H1 (cell line): ENCODE results near the gene INVS.

Source experiments
- BRCA1 ChIP-seq: IDR thresholded peaks from 2 replicates; pipeline ENCODE4 v1.6.1; 2012; ENCODE audit warnings: low read depth, low read length, improper control_type of control experiment
- CEBPB ChIP-seq: IDR thresholded peaks from 2 replicates; pipeline ENCODE4 v1.6.1; 2012; ENCODE audit warnings: low read depth, low read length
- EP300 ChIP-seq, 2 experiments: IDR thresholded peaks; 1 replicate in 1 of 2; 2 replicates in 1 of 2; pipeline ENCODE4 v1.6.1; 2011 to 2012; ENCODE audit warnings: low read depth in 2 of 2, low read length in 2 of 2, mild to moderate bottlenecking in 2 of 2, borderline replicate concordance in 1 of 2, inconsistent platforms in 1 of 2, moderate library complexity in 1 of 2
- POLR2A ChIP-seq, 2 experiments: IDR thresholded peaks; 1 replicate in 1 of 2; 2 replicates in 1 of 2; pipeline ENCODE4 v1.6.1; 2011; ENCODE audit warnings: low read depth in 2 of 2, low read length in 2 of 2, mild to moderate bottlenecking in 2 of 2; ENCODE audit errors: control extremely low read depth in 1 of 2
- POLR2AphosphoS5 ChIP-seq: IDR thresholded peaks from 2 replicates; pipeline ENCODE4 v1.6.1; 2011; ENCODE audit warnings: low read depth, low read length
- RAD21 ChIP-seq, 2 experiments: IDR thresholded peaks in 1 of 2; conservative IDR thresholded peaks in 1 of 2; 2 replicates each; pipeline ENCODE4 v1.6.1; 2011; ENCODE audit warnings: low read depth in 2 of 2, low read length in 2 of 2, improper control_type of control experiment in 1 of 2, inconsistent platforms in 1 of 2, mild to moderate bottlenecking in 1 of 2, moderate library complexity in 1 of 2
- SP1 ChIP-seq: IDR thresholded peaks from 2 replicates; pipeline ENCODE4 v1.6.1; 2011; ENCODE audit warnings: low read depth, low read length
- TBP ChIP-seq: IDR thresholded peaks from 2 replicates; pipeline ENCODE4 v1.6.1; 2011; ENCODE audit warnings: low read depth, low read length, improper control_type of control experiment
- YY1 ChIP-seq: IDR thresholded peaks from 2 replicates; pipeline ENCODE4 v1.6.1; 2011; ENCODE audit warnings: low read depth, mild to moderate bottlenecking, low read length
- TF ChIP-seq, protein P1 (sequence below), 3 experiments: IDR thresholded peaks; 1 replicate in 2 of 3; 2 replicates in 1 of 3; pipeline versions ENCODE4 v1.5.1 to v1.6.1; 2011; ENCODE audit warnings: low read length in 3 of 3, mild to moderate bottlenecking in 3 of 3, inconsistent platforms in 2 of 3, low read depth in 1 of 3, moderate library complexity in 1 of 3; ENCODE audit not compliant: insufficient read depth in 1 of 3; ENCODE audit errors: control extremely low read depth in 1 of 3
- TF ChIP-seq, protein P2 (sequence below): IDR thresholded peaks from 2 replicates; pipeline ENCODE4 v1.6.1; 2012; ENCODE audit warnings: inconsistent platforms
- TF ChIP-seq, protein P3 (sequence below): IDR thresholded peaks from 2 replicates; pipeline ENCODE4 v1.6.1; 2011; ENCODE audit warnings: low read depth, mild to moderate bottlenecking, low read length; ENCODE audit not compliant: insufficient read depth
- TF ChIP-seq, protein P4 (sequence below): IDR thresholded peaks from 2 replicates; pipeline ENCODE4 v1.6.1; 2012; ENCODE audit warnings: inconsistent platforms

DNA sequence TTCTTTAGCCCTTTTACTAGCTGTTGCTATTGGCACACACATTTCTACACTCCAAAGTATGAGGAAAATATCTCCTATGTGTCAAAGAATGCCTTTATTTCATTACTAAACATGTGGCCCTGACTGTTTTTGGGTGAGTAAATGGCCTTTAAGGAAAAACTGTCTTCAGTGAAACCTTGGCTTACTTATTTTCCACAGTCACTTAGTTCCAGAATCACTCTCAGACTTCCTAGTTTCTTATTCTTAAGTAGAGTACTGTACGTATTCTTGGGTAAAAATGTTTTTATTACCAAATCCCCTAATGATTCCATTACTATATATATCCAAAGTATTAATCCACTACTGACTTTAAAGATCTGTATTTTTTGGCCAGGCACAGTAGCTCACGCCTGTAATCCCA lies 27.8 kb upstream of the INVS start:
- no peak for TF ChIP-seq SP1
- TF ChIP-seq POLR2A (IDR thresholded peaks at IDR 0.05; ENCODE audit: control extremely low read depth in 1 of 2, low read depth in 2 of 2, low read length in 2 of 2) = no peak
- TF ChIP-seq YY1 = no peak
- TF ChIP-seq, protein P1, sequence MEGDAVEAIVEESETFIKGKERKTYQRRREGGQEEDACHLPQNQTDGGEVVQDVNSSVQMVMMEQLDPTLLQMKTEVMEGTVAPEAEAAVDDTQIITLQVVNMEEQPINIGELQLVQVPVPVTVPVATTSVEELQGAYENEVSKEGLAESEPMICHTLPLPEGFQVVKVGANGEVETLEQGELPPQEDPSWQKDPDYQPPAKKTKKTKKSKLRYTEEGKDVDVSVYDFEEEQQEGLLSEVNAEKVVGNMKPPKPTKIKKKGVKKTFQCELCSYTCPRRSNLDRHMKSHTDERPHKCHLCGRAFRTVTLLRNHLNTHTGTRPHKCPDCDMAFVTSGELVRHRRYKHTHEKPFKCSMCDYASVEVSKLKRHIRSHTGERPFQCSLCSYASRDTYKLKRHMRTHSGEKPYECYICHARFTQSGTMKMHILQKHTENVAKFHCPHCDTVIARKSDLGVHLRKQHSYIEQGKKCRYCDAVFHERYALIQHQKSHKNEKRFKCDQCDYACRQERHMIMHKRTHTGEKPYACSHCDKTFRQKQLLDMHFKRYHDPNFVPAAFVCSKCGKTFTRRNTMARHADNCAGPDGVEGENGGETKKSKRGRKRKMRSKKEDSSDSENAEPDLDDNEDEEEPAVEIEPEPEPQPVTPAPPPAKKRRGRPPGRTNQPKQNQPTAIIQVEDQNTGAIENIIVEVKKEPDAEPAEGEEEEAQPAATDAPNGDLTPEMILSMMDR (IDR thresholded peaks at IDR 0.05; ENCODE audit: control extremely low read depth in 1 of 3, insufficient read depth in 1 of 3, low read depth in 1 of 3, low read length in 3 of 3) = no peak
- TF ChIP-seq RAD21 (IDR thresholded peaks at IDR 0.05 in 1 of 2, conservative IDR thresholded peaks at IDR 0.05 in 1 of 2; ENCODE audit: low read depth in 2 of 2, low read length in 2 of 2) = no peak
- TF ChIP-seq, protein P2, sequence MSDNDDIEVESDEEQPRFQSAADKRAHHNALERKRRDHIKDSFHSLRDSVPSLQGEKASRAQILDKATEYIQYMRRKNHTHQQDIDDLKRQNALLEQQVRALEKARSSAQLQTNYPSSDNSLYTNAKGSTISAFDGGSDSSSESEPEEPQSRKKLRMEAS = no peak
- TF ChIP-seq POLR2AphosphoS5 = no peak
- no peak for TF ChIP-seq EP300 (IDR thresholded peaks at IDR 0.05; ENCODE audit: borderline replicate concordance in 1 of 2, low read depth in 2 of 2, low read length in 2 of 2)
- TF ChIP-seq CEBPB = no peak
- TF ChIP-seq, protein P3, sequence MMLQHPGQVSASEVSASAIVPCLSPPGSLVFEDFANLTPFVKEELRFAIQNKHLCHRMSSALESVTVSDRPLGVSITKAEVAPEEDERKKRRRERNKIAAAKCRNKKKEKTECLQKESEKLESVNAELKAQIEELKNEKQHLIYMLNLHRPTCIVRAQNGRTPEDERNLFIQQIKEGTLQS = no peak
- no peak for TF ChIP-seq BRCA1
- TF ChIP-seq, protein P4, sequence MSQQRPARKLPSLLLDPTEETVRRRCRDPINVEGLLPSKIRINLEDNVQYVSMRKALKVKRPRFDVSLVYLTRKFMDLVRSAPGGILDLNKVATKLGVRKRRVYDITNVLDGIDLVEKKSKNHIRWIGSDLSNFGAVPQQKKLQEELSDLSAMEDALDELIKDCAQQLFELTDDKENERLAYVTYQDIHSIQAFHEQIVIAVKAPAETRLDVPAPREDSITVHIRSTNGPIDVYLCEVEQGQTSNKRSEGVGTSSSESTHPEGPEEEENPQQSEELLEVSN = no peak
- no peak for TF ChIP-seq TBP
